WI38 (cell line): ENCODE results near the gene CCL26.
"Not testable (repeated sequence)": the region's sequence is repeated elsewhere in the genome, so short reads cannot be mapped to it uniquely, and the experiment has no call there.

Experiments
- H3K4me3 ChIP-seq: 2 replicates; pipeline ENCODE4 v1.5.1; 2011; ENCODE audit warnings: low read depth, mild to moderate bottlenecking, control low read depth, low read length
- CTCF ChIP-seq: IDR thresholded peaks from 2 replicates; pipeline ENCODE4 v1.5.1; 2012; ENCODE audit warnings: low read depth, mild to moderate bottlenecking, control low read depth, low read length

The CCL26 gene

GRCh38 chr7:75762350-75762917 lies 9.6 kb downstream of the CCL26 start:
- H3K4me3 ChIP-seq: no peak overlapping the region
- TF ChIP-seq CTCF: peak; percentile 56

GRCh38 chr7:75761801-75762200 lies 10.2 kb downstream of the CCL26 start:
- not testable (repeated sequence) for H3K4me3 ChIP-seq

DNA sequence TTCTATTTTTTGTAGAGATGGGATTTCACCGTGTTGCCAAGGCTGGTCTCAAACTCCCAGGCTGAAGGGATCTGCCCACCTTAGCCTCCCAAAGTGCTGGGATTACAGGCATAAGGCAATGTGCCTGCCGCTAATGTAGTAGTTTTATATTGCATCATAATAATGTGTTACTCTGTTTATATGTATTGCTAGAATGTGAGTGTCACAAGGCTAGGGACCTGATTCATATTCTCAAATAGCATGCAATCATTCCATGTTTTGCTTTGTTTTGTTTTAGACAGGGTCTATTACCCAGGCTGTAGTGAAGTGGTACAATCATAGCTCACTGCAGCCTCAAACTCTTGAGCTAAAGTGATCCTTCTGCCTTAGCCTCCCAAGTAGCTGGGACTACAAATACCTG lies 13.5 kb downstream of the CCL26 start:
- no peak for TF ChIP-seq CTCF
- H3K4me3 ChIP-seq: no peak overlapping the region

DNA sequence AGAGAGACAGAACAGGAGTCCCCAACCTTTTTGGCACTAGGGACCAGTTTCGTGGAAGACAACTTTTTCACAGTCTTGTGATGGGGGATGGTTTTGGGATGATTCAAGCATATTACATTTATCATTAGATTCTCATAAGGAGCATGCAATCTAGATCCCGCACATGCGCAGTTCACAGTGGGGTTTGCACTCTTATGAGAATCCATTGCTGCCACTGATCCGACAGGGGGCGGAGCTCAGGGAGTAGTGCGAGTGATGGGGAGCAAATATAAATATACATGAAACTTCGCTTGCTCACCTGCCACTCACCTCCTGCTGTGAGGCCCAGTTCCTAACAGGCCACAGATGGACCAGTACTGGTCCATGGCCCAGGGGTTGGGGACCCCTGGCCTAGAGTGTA lies 14.2 kb downstream of the CCL26 start:
- TF ChIP-seq CTCF: no peak
- H3K4me3 ChIP-seq: no peak overlapping the region

DNA sequence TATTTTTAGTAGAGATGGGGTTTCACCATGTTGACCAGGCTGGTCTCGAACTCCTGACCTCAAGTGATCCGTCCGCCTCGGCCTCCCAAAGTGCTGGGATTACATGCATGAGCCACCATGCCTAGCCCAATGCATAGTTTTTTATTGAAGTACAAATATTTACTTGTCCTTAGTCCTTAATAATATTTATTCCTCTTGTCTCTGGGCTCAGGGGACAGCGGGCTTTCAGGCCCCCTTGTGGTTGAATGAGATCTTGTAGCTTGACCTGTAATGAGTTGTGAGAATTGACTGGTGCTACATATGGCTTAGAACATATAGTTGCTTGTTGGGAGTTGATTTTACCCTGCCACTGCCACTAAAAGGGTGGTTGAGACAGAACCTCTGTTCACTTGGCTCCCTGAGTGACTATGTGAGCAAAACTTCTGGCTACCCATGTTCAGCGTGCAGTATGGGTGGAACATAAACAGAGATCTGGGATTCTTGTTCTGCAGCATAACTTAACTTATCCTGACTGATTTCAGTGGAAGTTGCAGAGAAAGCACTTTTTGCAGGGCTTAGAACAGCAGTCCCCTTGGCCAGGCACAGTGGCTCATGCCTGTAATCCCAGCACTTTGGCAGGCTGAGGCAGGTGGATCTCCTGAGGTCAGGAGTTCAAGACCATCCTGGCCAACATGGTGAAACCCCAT lies 14.9 kb downstream of the CCL26 start:
- TF ChIP-seq CTCF: peak; percentile 46; the same call in 1 of the 2 replicates
- H3K4me3 ChIP-seq: no peak overlapping the region

DNA sequence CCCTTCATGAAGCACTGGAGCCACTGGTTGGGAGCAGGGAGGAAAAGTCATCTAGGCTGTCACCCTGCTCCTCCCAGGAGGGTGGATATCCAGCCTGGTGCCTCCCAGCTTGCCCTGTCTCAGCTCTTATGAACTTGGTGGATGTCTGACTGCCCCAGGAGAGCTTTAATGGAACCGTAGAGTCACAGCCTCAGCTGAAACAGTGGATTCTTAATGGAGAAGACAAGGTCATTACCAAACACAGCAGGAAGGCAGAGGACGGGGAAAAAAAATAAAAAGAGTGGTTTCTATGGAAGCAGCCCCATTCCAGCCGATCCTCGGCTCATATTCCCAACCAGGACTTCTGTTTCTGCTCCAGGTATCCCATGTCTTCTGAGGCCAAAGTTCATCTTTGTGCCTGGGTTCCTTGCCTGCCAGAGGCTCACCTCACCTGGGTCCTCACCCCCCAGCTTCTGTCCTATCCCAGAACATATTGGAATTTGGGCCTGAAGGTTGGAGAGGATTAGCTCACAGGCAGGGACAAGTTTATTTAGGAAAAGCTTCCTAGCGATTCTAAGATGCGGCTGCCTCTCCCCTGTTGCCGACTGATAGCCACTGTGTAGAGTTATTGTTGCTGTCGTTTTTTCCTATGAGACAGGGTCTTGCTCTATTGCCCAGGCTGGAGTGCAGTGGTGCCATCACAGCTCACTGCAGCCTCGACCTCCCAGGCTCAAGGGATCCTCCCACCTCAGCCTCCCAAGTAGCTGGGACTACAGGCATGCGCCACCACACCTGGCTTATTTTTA lies 15.6 kb downstream of the CCL26 start:
- TF ChIP-seq CTCF: no peak
- H3K4me3 ChIP-seq: no peak overlapping the region

DNA sequence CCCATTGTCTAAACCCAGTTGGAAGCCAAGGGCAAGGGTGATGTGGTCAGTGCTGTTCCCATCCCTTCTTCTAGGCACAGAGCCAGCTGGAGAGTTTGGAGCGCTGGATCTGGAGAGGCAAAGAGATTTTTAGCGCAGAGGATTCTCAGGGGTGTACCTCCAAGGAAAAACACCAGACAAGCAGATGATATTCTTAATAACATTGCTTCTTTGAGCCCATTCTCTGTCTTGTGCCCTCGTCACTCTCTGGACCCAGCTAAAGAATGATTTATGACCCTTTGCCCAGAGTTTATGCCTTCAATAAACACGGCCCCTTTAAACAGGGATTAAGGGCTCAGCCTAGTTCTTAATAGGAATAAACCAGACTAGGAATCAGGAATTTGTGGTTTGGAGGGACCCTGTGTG lies 28.6 kb downstream of the CCL26 start:
- H3K4me3 ChIP-seq: no peak overlapping the region
- no peak for TF ChIP-seq CTCF
